Activated CD4-positive, alpha-beta T cell treated with anti-CD3 and anti-CD28 coated beads for 48 hours (primary cell): ENCODE results near the gene GRIK5.
"Not testable (repeated sequence)": the region's sequence is repeated elsewhere in the genome, so short reads cannot be mapped to it uniquely, and the experiment has no call there.

Experiments
- DNase-seq: peaks from one replicate; pipeline ENCODE4 v3.0.0-alpha.2; 2020

GRIK5 gene

GRCh38 chr19:42069619-42070351 is at the start of gene GRIK5:
Gene GRIK5 (minus strand): TSS chr19:42070206. CDS start chr19:42065770, 4,436 bp downstream.
- no peak for DNase-seq

GRCh38 chr19:42117076-42117475 is 47.1 kb upstream of the GRIK5 start:
- DNase-seq = no peak

GRCh38 chr19:42116308-42117075 is 46.5 kb upstream of the GRIK5 start:
- DNase-seq = no peak

GRCh38 chr19:42115705-42116104 is 45.7 kb upstream of the GRIK5 start:
- no peak for DNase-seq

GRCh38 chr19:42115219-42115618 is 45.2 kb upstream of the GRIK5 start:
- no peak for DNase-seq

- no peak for DNase-seq
Measured at GRCh38 chr19:42114412-42114811, 44.4 kb upstream of the GRIK5 start.

GRCh38 chr19:42113641-42114348 is 43.8 kb upstream of the GRIK5 start:
- no peak for DNase-seq

- no peak for DNase-seq
Measured at GRCh38 chr19:42111811-42112210, 41.8 kb upstream of the GRIK5 start.

- DNase-seq = no peak
Measured at GRCh38 chr19:42111384-42111783, 41.4 kb upstream of the GRIK5 start.

GRCh38 chr19:42110658-42111057 is 40.7 kb upstream of the GRIK5 start:
- no peak for DNase-seq

- DNase-seq = no peak
Measured at GRCh38 chr19:42109896-42110295, 39.9 kb upstream of the GRIK5 start.

GRCh38 chr19:42108527-42109389 is 38.8 kb upstream of the GRIK5 start:
- peak; percentile 93 for DNase-seq

GRCh38 chr19:42105368-42105767 is 35.4 kb upstream of the GRIK5 start:
- no peak for DNase-seq

GRCh38 chr19:42102877-42103276 is 32.9 kb upstream of the GRIK5 start:
- DNase-seq = no peak

- DNase-seq = not testable (repeated sequence)
Measured at GRCh38 chr19:42100241-42100640, 30.2 kb upstream of the GRIK5 start.

GRCh38 chr19:42099336-42099925 is 29.4 kb upstream of the GRIK5 start:
- DNase-seq = no peak

GRCh38 chr19:42098781-42099180 is 28.8 kb upstream of the GRIK5 start:
- DNase-seq = no peak

GRCh38 chr19:42097461-42097860 is 27.5 kb upstream of the GRIK5 start:
- DNase-seq = no peak

- DNase-seq = no peak
Measured at GRCh38 chr19:42096255-42096837, 26.3 kb upstream of the GRIK5 start.

GRCh38 chr19:42095814-42096230 is 25.8 kb upstream of the GRIK5 start:
- peak; percentile 24 for DNase-seq

GRCh38 chr19:42095142-42095813 is 25.3 kb upstream of the GRIK5 start:
- no peak for DNase-seq
